ENCODE results near the gene JAK1.

DNA sequence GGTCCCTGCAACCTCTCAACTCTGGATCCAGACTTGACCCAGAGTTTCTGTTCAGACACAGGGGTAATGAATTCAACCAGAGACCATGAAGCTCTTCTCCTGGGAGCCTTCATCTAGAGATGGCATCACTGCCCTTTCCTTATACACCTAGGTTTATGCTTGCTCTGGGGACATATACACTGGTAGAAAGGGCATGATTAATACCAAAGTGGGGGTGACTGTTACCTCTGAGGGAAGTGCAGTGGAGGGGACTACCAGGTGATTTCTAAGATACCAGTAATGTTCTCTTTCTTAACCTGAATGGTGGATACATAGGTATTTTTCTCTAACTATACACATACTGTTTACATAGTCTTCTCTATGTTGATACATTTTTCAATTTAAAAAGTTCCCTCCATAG is 48.4 kb downstream of the JAK1 start:
- TF ChIP-seq POLR2A (IDR thresholded peaks at IDR 0.05) = no peak
- TF ChIP-seq, protein P1, sequence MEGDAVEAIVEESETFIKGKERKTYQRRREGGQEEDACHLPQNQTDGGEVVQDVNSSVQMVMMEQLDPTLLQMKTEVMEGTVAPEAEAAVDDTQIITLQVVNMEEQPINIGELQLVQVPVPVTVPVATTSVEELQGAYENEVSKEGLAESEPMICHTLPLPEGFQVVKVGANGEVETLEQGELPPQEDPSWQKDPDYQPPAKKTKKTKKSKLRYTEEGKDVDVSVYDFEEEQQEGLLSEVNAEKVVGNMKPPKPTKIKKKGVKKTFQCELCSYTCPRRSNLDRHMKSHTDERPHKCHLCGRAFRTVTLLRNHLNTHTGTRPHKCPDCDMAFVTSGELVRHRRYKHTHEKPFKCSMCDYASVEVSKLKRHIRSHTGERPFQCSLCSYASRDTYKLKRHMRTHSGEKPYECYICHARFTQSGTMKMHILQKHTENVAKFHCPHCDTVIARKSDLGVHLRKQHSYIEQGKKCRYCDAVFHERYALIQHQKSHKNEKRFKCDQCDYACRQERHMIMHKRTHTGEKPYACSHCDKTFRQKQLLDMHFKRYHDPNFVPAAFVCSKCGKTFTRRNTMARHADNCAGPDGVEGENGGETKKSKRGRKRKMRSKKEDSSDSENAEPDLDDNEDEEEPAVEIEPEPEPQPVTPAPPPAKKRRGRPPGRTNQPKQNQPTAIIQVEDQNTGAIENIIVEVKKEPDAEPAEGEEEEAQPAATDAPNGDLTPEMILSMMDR (IDR thresholded peaks at IDR 0.05) = no peak
